Peyer's patch (tissue), 4 donors: ENCODE results near the gene ATP6V1F.

ENCODE experiments used
- CTCF ChIP-seq, 6 experiments: fragments of 450-650 bp in 4 of 6; fragments of 200-600 bp in 2 of 6; sonication (generic) in 1 of 6; IDR thresholded peaks; one replicate each; pipeline ENCODE4 v1.5.1; 2017 to 2019; ENCODE audit warnings: antibody characterized with exemption in 6 of 6, mild to moderate bottlenecking in 3 of 6, moderate library complexity in 1 of 6
- POLR2A ChIP-seq, 2 donors: fragments of 450-650 bp; IDR thresholded peaks; one replicate each; pipeline ENCODE4 v1.5.1; 2017; ENCODE audit warnings: antibody characterized with exemption in 2 of 2, mild to moderate bottlenecking in 2 of 2, moderate library complexity in 2 of 2

GRCh38 chr7:128889121-128889520 is 26.5 kb downstream of the ATP6V1F start:
- TF ChIP-seq CTCF (IDR thresholded peaks at IDR 0.05) (no peak), POLR2A (IDR thresholded peaks at IDR 0.05) (no peak)
